Fibroblast of lung (primary cell): ENCODE measurements around the gene MACF1.

Experiments
- EZH2 ChIP-seq: IDR thresholded peaks from 2 replicates; pipeline ENCODE4 v1.5.1; 2012; ENCODE audit warnings: low read length, control low read depth, mild to moderate bottlenecking; ENCODE audit errors: missing control alignments
- TF ChIP-seq, protein P1 (sequence below), 2 donors: IDR thresholded peaks in 1 of 2; conservative IDR thresholded peaks in 1 of 2; 1 replicate in 1 of 2; 2 replicates in 1 of 2; pipeline ENCODE4 v1.5.1; 2011 to 2012; ENCODE audit warnings: low read length in 2 of 2, control low read depth in 1 of 2, inconsistent platforms in 1 of 2, low read depth in 1 of 2, mild to moderate bottlenecking in 1 of 2

DNA sequence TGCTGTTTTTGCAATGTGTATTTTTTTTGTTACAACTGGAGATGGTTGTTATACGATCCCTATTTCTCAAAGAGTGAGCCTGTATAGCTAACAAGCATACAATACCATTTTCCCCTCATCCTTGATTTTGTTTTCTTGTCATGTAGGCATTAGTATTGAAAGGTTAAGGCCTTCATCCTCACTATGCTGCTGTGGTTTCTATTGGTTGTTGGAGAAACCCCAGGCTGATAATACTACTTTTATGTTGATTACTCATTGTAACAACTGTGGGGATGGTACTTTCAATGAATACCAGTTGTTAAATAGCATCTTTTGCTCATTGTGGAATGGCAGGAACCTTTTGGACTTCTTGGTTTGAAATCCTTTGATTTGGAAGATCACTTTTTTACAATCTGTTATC lies 39.0 kb upstream of the MACF1 start:
- TF ChIP-seq, protein P1, sequence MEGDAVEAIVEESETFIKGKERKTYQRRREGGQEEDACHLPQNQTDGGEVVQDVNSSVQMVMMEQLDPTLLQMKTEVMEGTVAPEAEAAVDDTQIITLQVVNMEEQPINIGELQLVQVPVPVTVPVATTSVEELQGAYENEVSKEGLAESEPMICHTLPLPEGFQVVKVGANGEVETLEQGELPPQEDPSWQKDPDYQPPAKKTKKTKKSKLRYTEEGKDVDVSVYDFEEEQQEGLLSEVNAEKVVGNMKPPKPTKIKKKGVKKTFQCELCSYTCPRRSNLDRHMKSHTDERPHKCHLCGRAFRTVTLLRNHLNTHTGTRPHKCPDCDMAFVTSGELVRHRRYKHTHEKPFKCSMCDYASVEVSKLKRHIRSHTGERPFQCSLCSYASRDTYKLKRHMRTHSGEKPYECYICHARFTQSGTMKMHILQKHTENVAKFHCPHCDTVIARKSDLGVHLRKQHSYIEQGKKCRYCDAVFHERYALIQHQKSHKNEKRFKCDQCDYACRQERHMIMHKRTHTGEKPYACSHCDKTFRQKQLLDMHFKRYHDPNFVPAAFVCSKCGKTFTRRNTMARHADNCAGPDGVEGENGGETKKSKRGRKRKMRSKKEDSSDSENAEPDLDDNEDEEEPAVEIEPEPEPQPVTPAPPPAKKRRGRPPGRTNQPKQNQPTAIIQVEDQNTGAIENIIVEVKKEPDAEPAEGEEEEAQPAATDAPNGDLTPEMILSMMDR (conservative IDR thresholded peaks at IDR 0.05 in 1 of 2, IDR thresholded peaks at IDR 0.05 in 1 of 2; ENCODE audit: low read depth in 1 of 2, low read length in 2 of 2) = no peak
- no peak for TF ChIP-seq EZH2
